AG04450 (cell line): ENCODE data around the gene GOLGA1. TPM values are rescaled to one million over a fixed set of nuclear protein-coding genes. Genes with fewer than 3 reads are reported as not detected.
"Not testable (repeated sequence)": the region's sequence is repeated elsewhere in the genome, so short reads cannot be mapped to it uniquely, and the experiment has no call there.

Source experiments
- CTCF ChIA-PET: fragments of 300-600, 350-600 bp; formaldehyde crosslinking; extraction: SDS; loops from one replicate; lab custom pipeline; 2022; ENCODE audit warnings: antibody characterized with exemption, inconsistent platforms; lab: Charles Lee
- POLR2A ChIA-PET: fragments of 350-600 bp; formaldehyde crosslinking; extraction: SDS; loops from one replicate; lab custom pipeline; 2021; ENCODE audit warnings: antibody characterized with exemption, inconsistent platforms; lab: Yijun Ruan, JAX
- DNase-seq: peaks from one replicate; pipeline ENCODE4 v3.0.0-alpha.2; 2011; ENCODE audit warnings: low read depth, low spot score
- H3K27ac ChIP-seq: one replicate; pipeline ENCODE4 v1.5.1; 2012; ENCODE audit warnings: low read depth, low read length, control low read depth
- H3K27me3 ChIP-seq: one replicate; pipeline ENCODE4 v1.6.0; 2012; ENCODE audit warnings: low read length; ENCODE audit not compliant: control insufficient read depth, insufficient read depth
- H3K4me3 ChIP-seq: 2 replicates; pipeline ENCODE4 v1.5.1; 2011; ENCODE audit warnings: mild to moderate bottlenecking, low read depth, low read length, control low read depth
- H3K9me3 ChIP-seq: 2 replicates; pipeline ENCODE4 v1.5.1; 2012; ENCODE audit warnings: low read length; ENCODE audit not compliant: control insufficient read depth, insufficient read depth
- polyA plus RNA-seq: library from polyadenylated mRNA; depleted of rRNA; stranded (reverse); fragments of >200 nt; gene quantifications from 2 replicates; pipeline ENCODE4 v1.2.3, GENCODE V29; 2011
- TF ChIP-seq, protein P1 (sequence below): IDR thresholded peaks from 2 replicates; pipeline ENCODE4 v1.5.1; 2011; ENCODE audit warnings: low read depth, low read length, control low read depth, inconsistent platforms

The GOLGA1 gene
- polyA plus RNA-seq, 1 experiment = 13.1 TPM

DNA sequence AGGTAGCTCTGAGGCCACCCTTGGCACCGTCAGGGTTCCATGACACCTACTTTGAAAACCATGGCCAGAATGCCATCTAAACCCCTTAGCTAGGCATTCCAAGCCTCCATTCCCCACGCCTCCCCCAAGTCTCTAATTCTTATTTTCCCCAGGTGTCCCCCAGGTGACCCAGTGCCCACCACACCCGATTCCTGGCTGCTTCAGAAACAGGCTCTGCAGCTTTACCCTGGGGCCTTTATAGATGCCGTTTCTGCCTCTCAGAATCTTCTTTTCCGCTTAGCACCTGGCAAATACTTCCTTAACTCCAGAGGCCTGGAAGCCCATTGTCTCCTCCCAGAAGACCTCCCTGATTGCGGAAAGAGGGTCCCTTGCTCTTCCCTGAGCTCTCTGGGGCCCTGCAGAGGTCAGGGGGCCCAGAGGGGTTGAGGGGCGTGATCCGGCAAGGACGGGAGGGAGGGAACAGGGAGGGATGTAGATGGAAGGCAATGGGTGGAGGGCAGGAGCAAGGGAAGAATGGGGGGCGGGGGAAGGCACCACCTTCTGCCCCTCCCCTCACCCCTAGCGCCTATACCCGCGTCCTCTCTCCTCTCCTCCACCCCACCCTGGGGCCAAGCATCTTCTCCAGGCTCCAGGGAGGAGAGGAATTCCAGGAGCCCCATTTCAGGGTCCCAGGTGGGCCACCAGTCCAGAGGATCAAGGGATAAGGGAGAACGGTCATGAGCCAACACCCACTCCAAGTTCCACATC lies 99.6 kb downstream of the GOLGA1 start:
- POLR2A ChIA-PET = interaction anchor here (1.2 kb wide), 1 partner anchor 11 kb away, joined by 3 read pairs; no protein-coding TSS in a partner anchor
- CTCF ChIA-PET = interaction anchor here (0.6 to 5.4 kb wide), 7 partner anchors 11 to 67 kb away, joined by 3 to 33 read pairs (median 4); partner anchors contain the start of gene WDR38
- H3K27ac ChIP-seq = peak overlapping the region; percentile 11

DNA sequence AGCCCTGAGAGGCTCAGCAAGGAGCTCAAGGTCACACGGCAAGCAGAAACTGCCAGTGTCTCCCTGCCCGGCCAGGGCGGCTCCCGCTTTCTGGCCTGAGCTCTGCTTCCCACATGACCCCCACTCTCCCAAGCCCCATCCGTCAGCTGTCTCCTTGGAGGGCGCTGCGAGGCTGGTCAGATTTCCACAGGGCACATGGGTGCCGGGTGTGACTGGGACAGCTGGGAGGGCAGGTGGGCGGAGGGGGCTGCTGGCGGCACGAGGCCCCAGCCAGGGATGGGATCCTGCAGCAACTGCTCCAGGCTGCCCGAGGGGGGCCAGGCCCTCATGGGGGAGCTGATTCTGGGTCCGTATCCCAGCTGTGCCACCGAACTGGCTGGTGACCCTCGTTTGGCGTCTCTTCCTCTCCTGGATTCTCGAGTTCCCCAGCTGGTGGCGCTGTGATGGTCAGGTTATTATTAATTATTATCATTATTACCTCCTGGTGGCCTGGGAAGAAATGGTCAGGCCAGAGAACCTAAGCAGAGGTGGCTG lies 100.5 kb downstream of the GOLGA1 start:
- CTCF ChIA-PET = interaction anchor here (0.9 to 5.4 kb wide), 11 partner anchors 12 to 66 kb away, joined by 3 to 33 read pairs (median 5); partner anchors contain the start of genes OLFML2A and WDR38
- Histone ChIP-seq H3K9me3 (no peaks in the 10 kb centered on the region), H3K4me3 (no peak overlapping the region), H3K27me3 (no peaks in the 10 kb centered on the region), H3K27ac (no peak overlapping the region)
- DNase-seq = no peak
- POLR2A ChIA-PET = interaction anchor here (0.6 to 1.1 kb wide), 2 partner anchors 61 to 454 kb away, joined by 4 to 8 read pairs; no protein-coding TSS in a partner anchor
- TF ChIP-seq, protein P1, sequence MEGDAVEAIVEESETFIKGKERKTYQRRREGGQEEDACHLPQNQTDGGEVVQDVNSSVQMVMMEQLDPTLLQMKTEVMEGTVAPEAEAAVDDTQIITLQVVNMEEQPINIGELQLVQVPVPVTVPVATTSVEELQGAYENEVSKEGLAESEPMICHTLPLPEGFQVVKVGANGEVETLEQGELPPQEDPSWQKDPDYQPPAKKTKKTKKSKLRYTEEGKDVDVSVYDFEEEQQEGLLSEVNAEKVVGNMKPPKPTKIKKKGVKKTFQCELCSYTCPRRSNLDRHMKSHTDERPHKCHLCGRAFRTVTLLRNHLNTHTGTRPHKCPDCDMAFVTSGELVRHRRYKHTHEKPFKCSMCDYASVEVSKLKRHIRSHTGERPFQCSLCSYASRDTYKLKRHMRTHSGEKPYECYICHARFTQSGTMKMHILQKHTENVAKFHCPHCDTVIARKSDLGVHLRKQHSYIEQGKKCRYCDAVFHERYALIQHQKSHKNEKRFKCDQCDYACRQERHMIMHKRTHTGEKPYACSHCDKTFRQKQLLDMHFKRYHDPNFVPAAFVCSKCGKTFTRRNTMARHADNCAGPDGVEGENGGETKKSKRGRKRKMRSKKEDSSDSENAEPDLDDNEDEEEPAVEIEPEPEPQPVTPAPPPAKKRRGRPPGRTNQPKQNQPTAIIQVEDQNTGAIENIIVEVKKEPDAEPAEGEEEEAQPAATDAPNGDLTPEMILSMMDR = peak; percentile 37; the same call in 1 of the 2 replicates

More for the DNA sequence above, 99.6 kb downstream of the GOLGA1 start:
- Histone ChIP-seq H3K9me3 (no peaks in the 10 kb centered on the region), H3K4me3 (no peak overlapping the region), H3K27me3 (no peaks in the 10 kb centered on the region)
- TF ChIP-seq, protein P1 = no peak
- DNase-seq = no peak

DNA sequence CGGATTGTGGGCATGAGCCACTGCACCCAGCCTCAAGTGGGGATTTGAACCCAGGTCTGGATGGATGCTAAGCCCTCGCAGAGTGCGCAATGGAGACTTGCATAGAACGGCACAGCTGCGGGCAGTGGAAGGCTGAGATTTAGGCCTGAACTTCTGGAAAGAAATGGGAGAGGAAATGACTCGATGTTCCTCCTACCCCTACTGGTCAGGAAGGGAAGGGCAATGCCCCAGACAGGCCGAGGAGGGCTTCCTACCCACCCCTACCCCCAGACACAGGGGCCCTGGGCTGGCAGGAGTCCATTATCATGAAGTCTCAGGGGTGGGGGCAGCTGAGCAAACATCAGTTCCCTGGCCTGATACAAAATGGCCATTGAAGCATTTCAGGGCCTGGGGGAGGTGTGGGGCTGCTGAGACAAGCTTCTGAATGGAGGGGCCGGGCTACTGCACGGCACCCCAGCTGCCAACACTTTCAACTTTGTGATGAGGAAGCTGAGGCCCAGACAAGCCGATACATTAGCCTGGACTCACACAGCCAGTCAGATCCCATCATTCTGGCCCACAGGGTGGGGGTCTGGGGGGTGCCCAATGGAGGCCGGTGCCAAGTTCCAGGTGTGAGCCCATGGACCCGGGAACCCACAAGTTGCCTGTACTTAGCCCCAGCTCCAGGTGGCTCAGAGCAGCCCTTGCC lies 101.1 kb downstream of the GOLGA1 start:
- CTCF ChIA-PET = interaction anchor here (0.9 to 5.4 kb wide), 10 partner anchors 12 to 66 kb away, joined by 3 to 33 read pairs (median 5); partner anchors contain the start of genes OLFML2A and WDR38
- no peak for DNase-seq

DNA sequence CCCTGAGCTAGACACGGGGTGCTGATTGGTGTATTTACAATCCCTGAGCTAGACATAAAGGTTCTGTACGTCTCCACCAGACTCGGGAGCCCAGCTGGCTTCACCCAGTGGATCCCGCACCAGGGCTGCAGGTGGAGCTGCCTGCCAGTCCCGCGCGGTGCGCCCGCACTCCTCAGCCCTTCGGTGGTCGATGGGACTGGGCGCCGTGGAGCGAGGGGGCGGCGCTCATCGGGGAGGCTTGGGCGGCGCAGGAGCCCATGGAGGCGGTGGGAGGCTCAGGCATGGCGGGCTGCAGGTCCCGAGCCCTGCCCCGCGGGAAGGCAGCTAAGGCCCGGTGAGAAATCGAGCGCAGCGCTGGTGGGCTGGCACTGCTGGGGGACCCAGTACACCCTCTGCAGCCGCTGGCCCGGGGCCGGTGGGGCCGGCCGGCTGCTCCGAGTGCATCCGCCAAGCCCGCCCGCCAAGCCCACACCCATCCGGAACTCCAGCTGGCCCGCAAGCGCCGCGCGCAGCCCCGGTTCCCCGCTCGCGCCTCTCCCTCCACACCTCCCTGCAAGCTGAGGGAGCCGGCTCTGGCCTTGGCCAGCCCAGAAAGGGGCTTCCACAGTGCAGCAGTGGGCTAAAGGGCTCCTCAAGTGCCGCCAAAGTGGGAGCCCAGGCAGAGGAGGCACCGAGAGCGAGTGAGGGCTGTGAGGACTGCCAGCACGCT lies 102.2 kb downstream of the GOLGA1 start:
- H3K27ac ChIP-seq, H3K9me3 ChIP-seq, H3K27me3 ChIP-seq, H3K4me3 ChIP-seq, DNase-seq: not testable (repeated sequence)
- CTCF ChIA-PET = interaction anchor here (1.3 to 5.4 kb wide), 4 partner anchors 14 to 64 kb away, joined by 5 to 33 read pairs (median 8); partner anchors contain the start of gene WDR38
- POLR2A ChIA-PET = interaction anchor here (1.3 kb wide), 1 partner anchor 18 kb away, joined by 4 read pairs; no protein-coding TSS in a partner anchor

More for the DNA sequence above, 101.1 kb downstream of the GOLGA1 start:
- no peak overlapping the region for H3K27ac ChIP-seq
- H3K4me3 ChIP-seq = no peak overlapping the region
- H3K9me3 ChIP-seq = no peaks in the 10 kb centered on the region
- no peaks in the 10 kb centered on the region for H3K27me3 ChIP-seq
- POLR2A ChIA-PET = interaction anchor here (0.6 to 1.1 kb wide), 2 partner anchors 60 to 455 kb away, joined by 4 to 8 read pairs; no protein-coding TSS in a partner anchor
- TF ChIP-seq, protein P1 = peak; percentile 67

DNA sequence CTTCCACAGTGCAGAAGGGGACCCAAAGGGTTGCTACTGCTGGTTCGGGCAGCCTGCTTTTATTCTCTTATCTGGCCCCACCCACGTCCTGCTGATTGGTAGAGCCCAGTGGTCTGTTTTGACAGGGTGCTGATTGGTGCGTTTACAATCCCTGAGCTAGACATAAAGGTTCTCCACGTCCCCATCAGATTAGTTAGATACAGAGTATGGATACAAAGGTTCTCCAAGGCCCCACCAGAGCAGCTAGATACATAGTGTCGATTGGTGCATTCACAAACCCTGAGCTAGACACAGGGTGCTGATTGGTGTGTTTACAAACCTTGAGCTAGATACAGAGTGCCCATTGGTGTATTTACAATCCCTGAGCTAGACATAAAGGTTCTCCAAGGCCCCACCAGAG lies 102.8 kb downstream of the GOLGA1 start:
- not testable (repeated sequence) for H3K27ac ChIP-seq, H3K4me3 ChIP-seq, H3K9me3 ChIP-seq, DNase-seq, H3K27me3 ChIP-seq
- CTCF ChIA-PET = interaction anchor here (0.8 to 1.8 kb wide), 2 partner anchors 14 to 64 kb away, joined by 3 to 6 read pairs; no protein-coding TSS in a partner anchor
- POLR2A ChIA-PET = interaction anchor here (1.3 kb wide), 1 partner anchor 18 kb away, joined by 4 read pairs; no protein-coding TSS in a partner anchor
